K562 (cell line): Measurements from ENCODE around the gene PTCH1. TPM values are rescaled to one million over a fixed set of nuclear protein-coding genes. Genes with fewer than 3 reads are reported as not detected.
A peak's percentile ranks its signal among the peaks of the same experiment; 100 is the strongest.

Experiments used
- BRCA1 ChIP-seq, 2 experiments: fragments of 450-650 bp in 1 of 2; sonication (generic) in 1 of 2; formaldehyde crosslinking in 1 of 2; IDR thresholded peaks; 2 replicates each; pipeline versions ENCODE4 v1.5.0 to v1.6.1; 2017 to 2020; ENCODE audit warnings: mild to moderate bottlenecking in 1 of 2, missing genetic modification reagents in 1 of 2
- CAMTA2 ChIP-seq: fragments of 250-450 bp; sonication (Bioruptor Pico); conservative IDR thresholded peaks from 2 replicates; pipeline ENCODE4 v1.5.1; 2022
- CHD4 ChIP-seq: fragments of 200-600 bp; sonication (generic); IDR thresholded peaks from 3 replicates; pipeline ENCODE4 v1.6.1; 2012; ENCODE audit warnings: low read depth, mild to moderate bottlenecking, mixed read lengths, low read length, inconsistent platforms; ENCODE audit not compliant: insufficient read depth, insufficient replicate concordance, poor library complexity, severe bottlenecking
- ETV6 ChIP-seq, 3 experiments: fragments of 150-350 bp in 1 of 3; sonication (generic) in 1 of 3; formaldehyde crosslinking in 1 of 3; IDR thresholded peaks; 2 replicates each; pipeline versions ENCODE4 v1.6.1 to v1.8.0; 2014 to 2022; ENCODE audit warnings: borderline replicate concordance in 2 of 3, low read depth in 2 of 3, antibody characterized with exemption in 1 of 3, low read length in 1 of 3, mild to moderate bottlenecking in 1 of 3, missing genetic modification reagents in 1 of 3
- HDGF ChIP-seq: fragments of 450-650 bp; IDR thresholded peaks from 2 replicates; pipeline ENCODE4 v1.6.1; 2016
- HMG20A ChIP-seq: fragments of 450-650 bp; formaldehyde crosslinking; conservative IDR thresholded peaks from 2 replicates; pipeline ENCODE4 v1.4.0; 2020; ENCODE audit warnings: mild to moderate bottlenecking, mixed read lengths
- JUND ChIP-seq, 2 experiments: IDR thresholded peaks; 2 replicates in 1 of 2; 3 replicates in 1 of 2; pipeline ENCODE4 v1.6.1; 2011; ENCODE audit warnings: borderline replicate concordance in 2 of 2, low read depth in 2 of 2, low read length in 2 of 2, improper control_type of control experiment in 1 of 2, missing biosample characterization in 1 of 2, missing genetic modification characterization in 1 of 2, missing genetic modification reagents in 1 of 2
- LARP7 ChIP-seq: fragments of 450-650 bp; IDR thresholded peaks from 2 replicates; pipeline ENCODE4 v1.6.1; 2016
- POLR2H ChIP-seq: IDR thresholded peaks from 2 replicates; pipeline ENCODE4 v1.6.1; 2016; ENCODE audit warnings: missing genetic modification characterization, low read depth, mild to moderate bottlenecking, control low read depth, missing compliant biosample characterization, moderate library complexity
- SIX5 ChIP-seq, 2 experiments: IDR thresholded peaks; 2 replicates each; pipeline ENCODE4 v1.6.1; 2011; ENCODE audit warnings: low read length in 2 of 2, borderline replicate concordance in 1 of 2, low read depth in 1 of 2, mild to moderate bottlenecking in 1 of 2, moderate library complexity in 1 of 2; ENCODE audit not compliant: insufficient read depth in 1 of 2
- SRSF7 ChIP-seq: fragments of 200-400 bp; formaldehyde crosslinking; optimal IDR thresholded peaks from 2 replicates; pipeline ENCODE3; 2017; ENCODE audit warnings: mild to moderate bottlenecking, low read depth, low read length
- THAP12 ChIP-seq: fragments of 250-450 bp; sonication (Bioruptor Pico); IDR thresholded peaks from 2 replicates; pipeline ENCODE4 v1.9.0; 2021; ENCODE audit warnings: mild to moderate bottlenecking, inconsistent platforms
- ZBTB43 ChIP-seq: sonication (generic); formaldehyde crosslinking; IDR thresholded peaks from 2 replicates; pipeline ENCODE4 v1.8.0; 2023; ENCODE audit warnings: mild to moderate bottlenecking, missing genetic modification reagents
- ZBTB8A ChIP-seq: fragments of 450-650 bp; IDR thresholded peaks from 2 replicates; pipeline ENCODE4 v1.6.1; 2018; ENCODE audit warnings: mild to moderate bottlenecking, moderate library complexity; ENCODE audit not compliant: partially characterized antibody
- ZNF121 ChIP-seq: sonication (generic); formaldehyde crosslinking; conservative IDR thresholded peaks from 2 replicates; pipeline ENCODE4 v1.8.0; 2022; ENCODE audit warnings: missing genetic modification reagents
- ZNF175 ChIP-seq: fragments of 200-800 bp; sonication (Bioruptor generic); IDR thresholded peaks from 2 replicates; pipeline ENCODE4 v1.6.1; 2016; ENCODE audit warnings: low read depth, mild to moderate bottlenecking, missing genetic modification characterization, missing compliant biosample characterization
- ZNF274 ChIP-seq: IDR thresholded peaks from 2 replicates; pipeline ENCODE4 v1.6.1; 2011; ENCODE audit warnings: low read depth, mild to moderate bottlenecking, low read length, moderate library complexity, borderline replicate concordance
- ZNF644 ChIP-seq: fragments of 200-800 bp; sonication (Bioruptor generic); IDR thresholded peaks from 2 replicates; pipeline ENCODE4 v1.6.1; 2016; ENCODE audit warnings: low read depth, missing genetic modification characterization, missing compliant biosample characterization
- polyA plus RNA-seq, 8 experiments: library from polyadenylated mRNA; depleted of rRNA in 4 of 8; stranded (reverse) in 5 of 8; unstranded in 3 of 8; fragments of >200 nt; fragmentation: Nextera tagmentation in 2 of 8; fragmentation: Illumina TruSeq in 1 of 8; extraction: Ambion mirVana in 2 of 8; extraction: Trizol in 1 of 8; gene quantifications; 2 replicates each; pipeline versions ENCODE4 v1.2.1 to v1.2.3, GENCODE V29; 2011 to 2014; ENCODE audit warnings: inconsistent platforms in 1 of 8, missing spikeins in 1 of 8
- total RNA-seq, 7 experiments: library from RNA; depleted of rRNA in 6 of 7; stranded (reverse); fragments of >200 nt in 6 of 7; fragmentation: Illumina TruSeq in 2 of 7; extraction: Trizol in 2 of 7; gene quantifications; 2 replicates each; pipeline versions ENCODE4 v1.2.1 to v1.2.3, GENCODE V29; 2011 to 2021; ENCODE audit warnings: low replicate concordance in 1 of 7
- TF ChIP-seq, protein P1 (sequence below): fragments of 450-650 bp; IDR thresholded peaks from 2 replicates; pipeline ENCODE4 v1.6.1; 2016; ENCODE audit warnings: antibody characterized with exemption

PTCH1 gene
- total and polyA plus RNA-seq, 9 of the 15 experiments (the other 6 are each of a cell fraction or from before 2014, with no cell fraction given), result 0.70 to 9.9 (median 3.8) TPM

- TF ChIP-seq CHD4 (no peak), ZNF121 (0 out of 2 replicates have a peak, but pooled peaks have one; percentile 4), ZBTB8A (no peak), HDGF (peak; percentile 62; the same call in 1 of the 2 replicates), ZNF274 (peak; percentile 54; the same call in 1 of the 2 replicates), JUND (IDR thresholded peaks at IDR 0.05; ENCODE audit: borderline replicate concordance, low read depth, low read length) (peak; percentile 80), JUND (tag; IDR thresholded peaks at IDR 0.05; ENCODE audit: borderline replicate concordance, low read depth, low read length) (peak; percentile 48; the same call in 1 of the 3 replicates), SRSF7 (no peak), ZBTB43 (CRISPR knock-in tag) (no peak), HMG20A (CRISPR knock-in tag) (no peak), LARP7 (no peak), BRCA1 (IDR thresholded peaks at IDR 0.05) (no peak), BRCA1 (CRISPR knock-in tag; IDR thresholded peaks at IDR 0.05) (no peak), THAP12 (CRISPR knock-in tag) (no peak), CAMTA2 (CRISPR knock-in tag) (no peak), ZNF175 (CRISPR knock-in tag) (peak; percentile 96), ETV6 (IDR thresholded peaks at IDR 0.05; ENCODE audit: borderline replicate concordance in 1 of 2, low read depth in 2 of 2, low read length in 1 of 2) (peak in 1 of 2 experiments; percentile 91; a peak in 3 of 4 replicates), ETV6 (CRISPR knock-in tag; IDR thresholded peaks at IDR 0.05; ENCODE audit: borderline replicate concordance) (no peak), SIX5 (IDR thresholded peaks at IDR 0.05; ENCODE audit: borderline replicate concordance in 1 of 2, insufficient read depth in 1 of 2, low read depth in 1 of 2, low read length in 2 of 2) (no peak), POLR2H (no peak), ZNF644 (tag) (peak; percentile 98)
- TF ChIP-seq, protein P1, sequence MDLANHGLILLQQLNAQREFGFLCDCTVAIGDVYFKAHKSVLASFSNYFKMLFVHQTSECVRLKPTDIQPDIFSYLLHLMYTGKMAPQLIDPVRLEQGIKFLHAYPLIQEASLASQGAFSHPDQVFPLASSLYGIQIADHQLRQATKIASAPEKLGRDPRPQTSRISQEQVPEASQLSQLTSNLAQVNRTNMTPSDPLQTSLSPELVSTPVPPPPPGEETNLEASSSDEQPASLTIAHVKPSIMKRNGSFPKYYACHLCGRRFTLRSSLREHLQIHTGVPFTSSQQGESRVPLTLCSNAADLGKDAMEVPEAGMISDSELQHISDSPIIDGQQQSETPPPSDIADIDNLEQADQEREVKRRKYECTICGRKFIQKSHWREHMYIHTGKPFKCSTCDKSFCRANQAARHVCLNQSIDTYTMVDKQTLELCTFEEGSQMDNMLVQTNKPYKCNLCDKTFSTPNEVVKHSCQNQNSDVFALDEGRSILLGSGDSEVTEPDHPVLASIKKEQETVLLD, result peak; percentile 83
These were observed 54.3 kb downstream of the PTCH1 start (continued) for GRCh38 chr9:95462249-95463147.
